ENCODE results near the gene BCAS3.

The BCAS3 gene

DNA sequence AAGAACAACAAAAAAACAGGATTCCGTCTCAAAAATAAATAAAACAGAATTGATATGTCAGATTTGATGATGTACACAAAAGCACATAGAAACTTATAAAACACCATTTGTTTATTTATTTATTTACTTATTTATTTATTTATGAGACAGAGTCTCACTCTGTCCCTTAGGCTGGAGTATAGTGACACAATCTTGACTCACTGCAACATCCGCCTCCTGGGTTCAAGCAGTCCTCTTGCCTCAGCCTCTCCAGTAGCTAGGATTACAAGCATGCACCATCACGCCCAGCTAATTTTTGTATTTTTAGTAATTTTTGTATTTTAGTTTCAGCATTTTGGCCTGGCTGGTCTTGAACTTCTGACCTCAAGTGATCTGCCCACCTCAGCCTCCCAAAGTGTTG, 21.4 kb downstream of the BCAS3 start:
- H3K4me3 ChIP-seq (ENCODE audit: low read depth, low read length), result no peak overlapping the region
- in situ Hi-C loops (cut with HindIII; ENCODE audit: low pct_ligation_motif_present, low sequenced_read_pairs), result no loop called here
- H3K36me3 ChIP-seq (replicated peaks), result no peaks in the 10 kb centered on the region
- H3K27ac ChIP-seq, result no peak overlapping the region
- TF ChIP-seq, protein P1, sequence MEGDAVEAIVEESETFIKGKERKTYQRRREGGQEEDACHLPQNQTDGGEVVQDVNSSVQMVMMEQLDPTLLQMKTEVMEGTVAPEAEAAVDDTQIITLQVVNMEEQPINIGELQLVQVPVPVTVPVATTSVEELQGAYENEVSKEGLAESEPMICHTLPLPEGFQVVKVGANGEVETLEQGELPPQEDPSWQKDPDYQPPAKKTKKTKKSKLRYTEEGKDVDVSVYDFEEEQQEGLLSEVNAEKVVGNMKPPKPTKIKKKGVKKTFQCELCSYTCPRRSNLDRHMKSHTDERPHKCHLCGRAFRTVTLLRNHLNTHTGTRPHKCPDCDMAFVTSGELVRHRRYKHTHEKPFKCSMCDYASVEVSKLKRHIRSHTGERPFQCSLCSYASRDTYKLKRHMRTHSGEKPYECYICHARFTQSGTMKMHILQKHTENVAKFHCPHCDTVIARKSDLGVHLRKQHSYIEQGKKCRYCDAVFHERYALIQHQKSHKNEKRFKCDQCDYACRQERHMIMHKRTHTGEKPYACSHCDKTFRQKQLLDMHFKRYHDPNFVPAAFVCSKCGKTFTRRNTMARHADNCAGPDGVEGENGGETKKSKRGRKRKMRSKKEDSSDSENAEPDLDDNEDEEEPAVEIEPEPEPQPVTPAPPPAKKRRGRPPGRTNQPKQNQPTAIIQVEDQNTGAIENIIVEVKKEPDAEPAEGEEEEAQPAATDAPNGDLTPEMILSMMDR (IDR thresholded peaks at IDR 0.05; ENCODE audit: low read depth, low read length, missing control alignments), result no peak
- no peak for DNase-seq
- H3K27me3 ChIP-seq (replicated peaks), result no peaks in the 10 kb centered on the region

DNA sequence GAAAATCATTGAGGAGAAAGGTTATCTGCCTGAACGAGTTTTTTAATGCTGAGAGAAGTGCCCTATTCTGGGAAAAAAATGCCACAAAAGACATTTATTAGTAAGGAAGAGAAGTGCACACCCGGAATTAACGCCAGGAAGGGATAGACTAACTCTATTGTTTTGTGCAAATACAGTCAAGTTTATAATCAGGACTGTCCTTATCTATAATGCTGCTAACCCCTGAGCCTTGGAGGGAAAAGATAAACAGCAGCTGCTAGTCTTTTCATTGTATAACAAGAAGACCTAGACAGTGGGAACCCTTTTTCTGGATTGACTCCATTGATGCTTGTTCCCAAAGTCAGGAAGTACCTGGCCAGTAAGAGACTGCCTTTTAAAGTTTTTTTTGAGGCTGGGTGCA, 26.5 kb downstream of the BCAS3 start:
- in situ Hi-C loops (cut with HindIII; ENCODE audit: low pct_ligation_motif_present, low sequenced_read_pairs), result no loop called here
- no peak overlapping the region for H3K4me3 ChIP-seq (ENCODE audit: low read depth, low read length)
- no peak overlapping the region for H3K27ac ChIP-seq
- H3K36me3 ChIP-seq (replicated peaks), result no peaks in the 10 kb centered on the region
- TF ChIP-seq, protein P1 (IDR thresholded peaks at IDR 0.05; ENCODE audit: low read depth, low read length, missing control alignments), result no peak
- H3K27me3 ChIP-seq (replicated peaks), result no peaks in the 10 kb centered on the region
- DNase-seq, result no peak

DNA sequence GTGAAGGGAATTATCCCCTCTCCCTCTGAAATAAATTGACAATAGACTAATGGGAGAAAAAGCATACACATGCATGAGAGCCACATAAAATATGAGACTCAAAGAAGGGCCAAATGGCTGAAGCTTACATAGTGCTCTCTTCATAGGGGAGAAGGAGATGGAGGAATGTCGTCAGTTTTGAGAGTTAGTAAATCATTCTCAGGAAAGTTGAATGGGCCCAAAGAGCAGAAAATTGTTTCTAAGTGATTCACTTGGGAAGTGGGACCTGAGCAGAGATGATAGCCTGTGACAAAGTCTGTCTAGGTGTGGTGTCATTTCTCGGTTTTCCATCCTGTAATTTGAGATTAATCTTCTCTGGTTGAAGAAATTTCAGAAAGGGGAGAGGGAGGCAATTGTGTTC, 35.0 kb downstream of the BCAS3 start:
- H3K27me3 ChIP-seq (replicated peaks), result no peaks in the 10 kb centered on the region
- TF ChIP-seq, protein P1 (IDR thresholded peaks at IDR 0.05; ENCODE audit: low read depth, low read length, missing control alignments), result no peak
- no peak for DNase-seq
- in situ Hi-C loops (cut with HindIII; ENCODE audit: low pct_ligation_motif_present, low sequenced_read_pairs), result no loop called here
- no peak overlapping the region for H3K4me3 ChIP-seq (ENCODE audit: low read depth, low read length)
- H3K27ac ChIP-seq, result no peak overlapping the region
- H3K36me3 ChIP-seq (replicated peaks), result no peaks in the 10 kb centered on the region

DNA sequence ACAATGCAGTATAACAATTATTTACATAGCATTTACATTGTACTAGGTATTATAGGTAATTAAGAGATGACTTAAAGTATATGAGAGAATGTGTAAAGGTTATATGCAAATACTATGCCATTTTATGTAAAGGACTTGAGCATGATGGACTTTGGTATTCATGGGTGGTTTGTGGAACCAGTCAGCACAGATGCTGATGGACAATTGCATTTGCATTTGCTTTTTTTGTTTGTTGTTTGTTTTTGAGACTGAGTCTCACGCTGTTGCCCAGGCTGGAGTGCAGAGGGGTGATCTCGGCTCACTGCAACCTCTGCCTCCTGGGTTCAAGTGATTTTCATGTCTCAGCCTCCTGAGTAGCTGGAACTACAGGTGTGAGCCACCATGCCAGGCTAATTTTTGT, 36.0 kb downstream of the BCAS3 start:
- Histone ChIP-seq H3K4me3 (ENCODE audit: low read depth, low read length) (no peak overlapping the region), H3K27me3 (replicated peaks) (no peaks in the 10 kb centered on the region), H3K27ac (no peak overlapping the region), H3K36me3 (replicated peaks) (no peaks in the 10 kb centered on the region)
- TF ChIP-seq, protein P1 (IDR thresholded peaks at IDR 0.05; ENCODE audit: low read depth, low read length, missing control alignments), result no peak
- in situ Hi-C loops (cut with HindIII; ENCODE audit: low pct_ligation_motif_present, low sequenced_read_pairs), result no loop called here
- no peak for DNase-seq

DNA sequence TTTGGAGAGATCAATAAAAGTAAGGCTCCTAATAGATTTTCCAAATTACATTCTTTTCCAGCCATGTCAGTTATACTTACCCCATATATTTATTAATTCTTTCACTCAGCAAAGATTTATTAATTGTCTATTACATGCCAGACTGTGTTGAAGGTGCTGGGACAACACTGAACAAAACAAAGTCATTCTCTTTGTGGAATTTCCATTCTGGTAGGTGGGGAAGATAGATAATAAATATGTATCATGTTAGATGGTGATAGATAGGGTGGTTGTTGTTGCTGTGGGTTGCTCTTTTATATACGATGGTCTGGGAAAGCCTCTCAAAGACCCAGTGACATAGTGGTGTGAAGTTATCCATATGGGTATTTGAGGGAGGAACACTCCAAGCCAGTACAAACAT, 39.1 kb downstream of the BCAS3 start:
- Histone ChIP-seq H3K36me3 (replicated peaks) (no peaks in the 10 kb centered on the region), H3K27ac (no peak overlapping the region), H3K27me3 (replicated peaks) (no peaks in the 10 kb centered on the region), H3K4me3 (ENCODE audit: low read depth, low read length) (no peak overlapping the region)
- no peak for DNase-seq
- in situ Hi-C loops (cut with HindIII; ENCODE audit: low pct_ligation_motif_present, low sequenced_read_pairs), result no loop called here
- TF ChIP-seq, protein P1 (IDR thresholded peaks at IDR 0.05; ENCODE audit: low read depth, low read length, missing control alignments), result no peak

DNA sequence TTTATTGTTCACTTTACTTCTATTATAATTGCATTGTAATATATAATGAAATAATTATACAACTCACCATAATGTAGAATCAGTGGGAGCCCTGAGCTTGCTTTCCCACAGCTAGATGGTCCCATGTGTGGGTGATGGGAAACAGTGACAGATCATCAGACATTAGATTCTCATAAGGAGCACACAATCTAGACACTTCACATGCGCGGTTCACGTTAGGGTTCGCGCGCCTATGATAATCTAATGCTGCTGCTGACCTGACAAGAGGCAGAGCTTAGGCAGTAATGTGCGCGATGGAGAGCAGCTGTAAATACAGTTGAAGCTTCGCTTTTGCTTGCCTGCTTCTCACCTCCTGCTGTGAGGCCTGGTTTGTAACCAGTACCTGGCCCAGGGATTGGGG, 40.2 kb downstream of the BCAS3 start:
- H3K36me3 ChIP-seq (replicated peaks), result no peaks in the 10 kb centered on the region
- H3K27ac ChIP-seq, result no peak overlapping the region
- H3K27me3 ChIP-seq (replicated peaks), result no peaks in the 10 kb centered on the region
- in situ Hi-C loops (cut with HindIII; ENCODE audit: low pct_ligation_motif_present, low sequenced_read_pairs), result no loop called here
- H3K4me3 ChIP-seq (ENCODE audit: low read depth, low read length), result no peak overlapping the region
- TF ChIP-seq, protein P1 (IDR thresholded peaks at IDR 0.05; ENCODE audit: low read depth, low read length, missing control alignments), result no peak
- DNase-seq, result no peak

All from brain microvascular endothelial cell (primary cell).